Activated CD4-positive, alpha-beta T cell treated with anti-CD3 and anti-CD28 coated beads for 36 hours (primary cell): Measurements from ENCODE around the gene PYGM. TPM values are rescaled to one million over a fixed set of nuclear protein-coding genes. Genes with fewer than 3 reads are reported as not detected.
A peak's percentile ranks its signal among the peaks of the same experiment; 100 is the strongest.

Experiments
- ATAC-seq: fragments of 200-7000 bp; cut with Tn5 transposase; one replicate; pipeline ENCODE4 v1.10.0; 2021; ENCODE audit warnings: mild to moderate bottlenecking, moderate library complexity
- CTCF ChIA-PET: fragments of 350-600 bp; sonication (Branson Sonifier 250); formaldehyde crosslinking; loops from one replicate; lab custom pipeline; 2021; ENCODE audit warnings: antibody characterized with exemption; lab: Charles Lee
- POLR2A ChIA-PET: fragments of 350-600 bp; sonication (Branson Sonifier 250); formaldehyde crosslinking; loops from one replicate; lab custom pipeline; 2021; ENCODE audit warnings: antibody characterized with exemption, inconsistent platforms; lab: Charles Lee
- DNase-seq: peaks from one replicate; pipeline ENCODE4 v3.0.0-alpha.2; 2020
- H3K27ac Mint-ChIP-seq: one replicate; pipeline ENCODE4 v1.8.0; 2021; ENCODE audit warnings: mixed read lengths
- H3K27me3 Mint-ChIP-seq: one replicate; pipeline ENCODE4 v1.8.0; 2021; ENCODE audit warnings: mixed read lengths
- H3K36me3 Mint-ChIP-seq: one replicate; pipeline ENCODE4 v1.8.0; 2021; ENCODE audit warnings: low read depth, mixed read lengths
- H3K4me1 Mint-ChIP-seq: one replicate; pipeline ENCODE4 v1.8.0; 2021; ENCODE audit warnings: mixed read lengths
- H3K4me3 Mint-ChIP-seq: one replicate; pipeline ENCODE4 v1.8.0; 2021; ENCODE audit warnings: mild to moderate bottlenecking, moderate library complexity, mixed read lengths
- H3K9me3 Mint-ChIP-seq: one replicate; pipeline ENCODE4 v1.8.0; 2021; ENCODE audit warnings: low read depth, mixed read lengths
- intact Hi-C, 2 experiments: fragments of 100-400 bp; cut with DNase I in 1 of 2; cut with micrococcal nuclease in 1 of 2; formaldehyde crosslinking; loops; one replicate each; pipeline versions ENCODE4 v1.14.2 to v1.15.1; 2022 to 2024; cut with DNase I, micrococcal nuclease
- total RNA-seq, 2 experiments: library from RNA; stranded (reverse); gene quantifications; one replicate each; pipeline ENCODE4 v1.2.3, GENCODE V29; 2021

PYGM gene
- total RNA-seq, 2 experiments from 2014 or later: 0.87 to 1.5 TPM

DNA sequence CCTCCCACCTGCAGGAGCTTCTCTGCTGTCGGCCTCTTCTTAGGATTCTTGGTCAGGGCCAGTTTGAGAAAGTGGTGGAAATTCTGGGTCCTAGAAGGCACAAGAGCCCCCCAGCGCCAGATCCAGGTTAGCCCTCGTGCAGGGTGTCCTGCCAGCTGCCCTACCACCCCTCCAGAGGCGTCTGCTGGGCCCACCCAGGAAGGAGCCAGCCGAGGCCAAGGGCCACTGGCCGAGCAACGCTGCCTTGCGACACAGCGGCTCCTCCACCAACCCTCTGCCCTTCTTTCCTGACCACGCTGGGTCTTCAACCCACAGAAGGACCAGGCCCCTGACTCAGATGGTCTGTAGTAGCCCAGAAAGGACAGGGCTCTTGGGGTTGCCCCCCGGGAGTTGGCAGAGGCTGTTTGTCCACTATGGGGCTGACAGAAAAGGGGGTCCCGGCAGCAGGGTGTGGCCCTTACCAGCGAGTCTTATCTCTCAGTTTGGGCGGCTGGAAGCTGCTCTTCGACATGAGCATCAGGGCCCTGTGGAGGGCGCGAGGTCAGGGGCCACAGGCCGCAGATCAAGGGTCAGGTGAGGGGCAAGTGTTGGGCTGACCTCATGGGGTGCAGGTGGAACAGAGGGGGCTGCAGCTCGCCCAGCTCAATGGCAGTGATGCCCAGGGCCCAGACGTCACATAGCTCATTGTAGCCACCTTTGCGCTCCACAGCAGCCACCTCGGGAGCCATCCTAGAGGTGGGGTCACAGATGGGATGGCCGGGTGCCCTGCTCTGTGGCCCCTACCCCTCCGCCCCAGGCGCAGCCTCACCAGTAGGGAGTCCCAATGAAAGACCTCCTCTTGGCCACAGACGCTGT is 40.8 kb upstream of the PYGM start:
- ChIA-PET POLR2A (no interaction called here), CTCF (interaction anchor here (0.6 to 1.8 kb wide), 6 partner anchors 13 to 33 kb away, joined by 3 to 5 read pairs (median 4); no protein-coding TSS in a partner anchor)
- Mint-ChIP-seq H3K36me3 (peaks cover 23% of the 10 kb centered on the region), H3K4me1 (peaks cover 20% of the 10 kb centered on the region), H3K27me3 (no peaks in the 10 kb centered on the region), H3K4me3 (peak overlapping the region; percentile 75), H3K27ac (peak overlapping the region; percentile 77), H3K9me3 (no peaks in the 10 kb centered on the region)
- DNase-seq: no peak
- ATAC-seq: no peak
- intact Hi-C loops: loop anchor here in 1 of 2 experiments (5.0 kb wide), 1 partner anchor 462 kb away; the partner anchor contains the start of gene POLA2

GRCh38 chr11:64799623-64800302 is 40.0 kb upstream of the PYGM start:
- ATAC-seq (no peak), DNase-seq (no peak)
- H3K36me3 Mint-ChIP-seq: peaks cover 21% of the 10 kb centered on the region
- H3K4me3 Mint-ChIP-seq: no peak overlapping the region
- H3K4me1 Mint-ChIP-seq: peaks cover 21% of the 10 kb centered on the region
- CTCF ChIA-PET: interaction anchor here (0.9 to 1.2 kb wide), 5 partner anchors 12 to 111 kb away, joined by 3 to 5 read pairs (median 4); no protein-coding TSS in a partner anchor
- no peak overlapping the region for H3K27ac Mint-ChIP-seq
- H3K27me3 Mint-ChIP-seq: no peaks in the 10 kb centered on the region
- no peaks in the 10 kb centered on the region for H3K9me3 Mint-ChIP-seq
- intact Hi-C loops: loop anchor here in 1 of 2 experiments (5.0 kb wide), 1 partner anchor 463 kb away; the partner anchor contains the start of gene POLA2
- POLR2A ChIA-PET: interaction anchor here (0.6 kb wide), 1 partner anchor 21 kb away, joined by 3 read pairs; no protein-coding TSS in a partner anchor

GRCh38 chr11:64799256-64799622 is 39.5 kb upstream of the PYGM start:
- DNase-seq: no peak
- POLR2A ChIA-PET: interaction anchor here (0.6 kb wide), 1 partner anchor 20 kb away, joined by 3 read pairs; no protein-coding TSS in a partner anchor
- H3K36me3 Mint-ChIP-seq: peaks cover 21% of the 10 kb centered on the region
- no peaks in the 10 kb centered on the region for H3K27me3 Mint-ChIP-seq
- no peaks in the 10 kb centered on the region for H3K9me3 Mint-ChIP-seq
- CTCF ChIA-PET: interaction anchor here (0.9 to 1.2 kb wide), 4 partner anchors 11 to 111 kb away, joined by 3 to 5 read pairs (median 4); no protein-coding TSS in a partner anchor
- no peak overlapping the region for H3K4me3 Mint-ChIP-seq
- ATAC-seq: no peak
- intact Hi-C loops: no loop called here
- H3K27ac Mint-ChIP-seq: no peak overlapping the region
- H3K4me1 Mint-ChIP-seq: peaks cover 24% of the 10 kb centered on the region

DNA sequence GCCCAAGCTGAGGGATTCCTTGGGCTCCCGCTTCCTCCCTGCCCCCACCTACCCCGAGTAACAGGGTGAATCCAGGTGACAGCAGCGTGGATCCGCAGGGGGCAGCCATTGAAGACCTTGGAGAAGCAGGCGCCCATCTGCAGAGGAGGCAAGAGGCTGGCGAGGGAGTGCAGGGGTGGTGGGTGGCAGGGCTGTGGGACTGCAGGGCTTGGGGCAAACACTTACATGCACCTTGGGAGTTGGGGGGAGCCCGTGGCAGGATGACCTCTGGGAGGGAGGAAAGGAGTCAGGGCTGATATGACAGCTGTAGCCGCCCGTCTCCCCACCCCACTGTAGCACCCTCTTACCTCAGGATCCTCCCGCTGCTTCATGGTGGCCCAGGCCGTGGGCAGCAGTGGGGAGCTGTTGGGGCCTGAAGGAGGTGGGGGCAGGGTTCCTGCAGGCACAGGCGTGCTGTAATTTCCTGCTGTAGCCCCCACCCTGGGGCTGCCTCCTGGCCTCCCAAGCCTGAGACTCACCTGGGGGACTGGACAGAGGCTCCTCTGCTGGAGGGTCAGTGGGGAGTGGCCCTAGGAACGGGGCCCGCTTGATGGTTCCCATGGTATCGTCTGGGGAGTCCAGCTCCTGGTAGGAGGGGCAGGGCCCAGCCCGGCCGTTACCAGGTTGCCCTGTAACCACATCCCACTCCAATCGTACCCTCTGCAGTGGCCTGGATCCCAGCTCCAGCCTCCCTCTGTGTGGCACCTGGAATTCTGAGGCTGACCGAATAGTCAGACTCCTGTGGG is 37.2 kb upstream of the PYGM start:
- POLR2A ChIA-PET: no interaction called here
- Mint-ChIP-seq H3K36me3 (peaks cover 23% of the 10 kb centered on the region), H3K9me3 (no peaks in the 10 kb centered on the region), H3K27ac (no peak overlapping the region), H3K4me1 (peaks cover 20% of the 10 kb centered on the region), H3K27me3 (no peaks in the 10 kb centered on the region), H3K4me3 (no peak overlapping the region)
- ATAC-seq: no peak
- DNase-seq: no peak
- CTCF ChIA-PET: interaction anchor here (0.7 kb wide), 1 partner anchor 149 kb away, joined by 3 read pairs; no protein-coding TSS in a partner anchor
- intact Hi-C loops: no loop called here

DNA sequence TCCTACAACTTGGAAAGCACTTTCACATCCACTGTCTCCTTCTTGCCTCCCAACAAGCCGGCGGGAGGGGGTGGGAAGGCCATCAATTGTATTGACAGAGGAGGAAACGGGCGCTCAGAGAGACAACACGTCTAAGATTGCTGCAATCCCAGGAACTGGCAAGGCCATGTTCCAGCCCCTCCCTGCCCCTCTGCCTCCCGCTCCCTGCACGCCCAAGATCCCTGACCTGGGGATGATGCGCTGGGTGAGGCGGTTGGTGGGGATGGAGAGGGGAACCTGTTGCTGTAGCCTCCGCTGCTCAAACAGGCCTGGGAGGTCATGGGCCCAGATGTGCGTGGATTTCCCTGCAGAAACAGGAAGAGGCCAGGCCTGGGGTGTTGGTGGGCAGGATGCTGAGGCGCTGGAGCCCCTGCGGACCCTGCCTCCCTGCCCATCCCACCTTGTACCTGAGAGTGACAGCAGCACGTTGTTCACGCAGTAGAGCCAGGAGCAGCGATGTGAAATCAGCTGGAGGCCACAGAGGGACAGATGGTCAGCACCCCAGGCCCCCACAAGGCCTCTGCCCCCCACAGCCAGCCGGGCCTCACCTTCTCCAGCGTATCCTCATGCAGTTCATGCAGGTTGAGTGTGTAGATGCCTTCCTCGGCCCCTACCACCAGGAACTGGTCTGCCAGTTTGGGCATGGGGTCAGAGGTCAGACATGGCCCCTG is 36.4 kb upstream of the PYGM start:
- Mint-ChIP-seq H3K4me1 (peaks cover 18% of the 10 kb centered on the region), H3K9me3 (no peaks in the 10 kb centered on the region), H3K4me3 (no peak overlapping the region), H3K27ac (no peak overlapping the region), H3K36me3 (peaks cover 21% of the 10 kb centered on the region), H3K27me3 (no peaks in the 10 kb centered on the region)
- POLR2A ChIA-PET: no interaction called here
- intact Hi-C loops: no loop called here
- no peak for DNase-seq
- CTCF ChIA-PET: no interaction called here
- no peak for ATAC-seq

GRCh38 chr11:64794526-64794925 is 34.8 kb upstream of the PYGM start:
- DNase-seq (no peak), ATAC-seq (no peak)
- POLR2A ChIA-PET: interaction anchor here (0.6 to 0.8 kb wide), 3 partner anchors 16 to 807 kb away, joined by 3 to 4 read pairs (median 3); no protein-coding TSS in a partner anchor
- Mint-ChIP-seq H3K27me3 (no peaks in the 10 kb centered on the region), H3K9me3 (no peaks in the 10 kb centered on the region), H3K4me1 (peaks cover 14% of the 10 kb centered on the region), H3K4me3 (no peak overlapping the region), H3K36me3 (peaks cover 15% of the 10 kb centered on the region), H3K27ac (no peak overlapping the region)
- intact Hi-C loops: no loop called here
- CTCF ChIA-PET: interaction anchor here (0.7 to 1.3 kb wide), 3 partner anchors 12 to 50 kb away, joined by 3 to 4 read pairs (median 3); partner anchors contain the start of gene CDC42BPG

DNA sequence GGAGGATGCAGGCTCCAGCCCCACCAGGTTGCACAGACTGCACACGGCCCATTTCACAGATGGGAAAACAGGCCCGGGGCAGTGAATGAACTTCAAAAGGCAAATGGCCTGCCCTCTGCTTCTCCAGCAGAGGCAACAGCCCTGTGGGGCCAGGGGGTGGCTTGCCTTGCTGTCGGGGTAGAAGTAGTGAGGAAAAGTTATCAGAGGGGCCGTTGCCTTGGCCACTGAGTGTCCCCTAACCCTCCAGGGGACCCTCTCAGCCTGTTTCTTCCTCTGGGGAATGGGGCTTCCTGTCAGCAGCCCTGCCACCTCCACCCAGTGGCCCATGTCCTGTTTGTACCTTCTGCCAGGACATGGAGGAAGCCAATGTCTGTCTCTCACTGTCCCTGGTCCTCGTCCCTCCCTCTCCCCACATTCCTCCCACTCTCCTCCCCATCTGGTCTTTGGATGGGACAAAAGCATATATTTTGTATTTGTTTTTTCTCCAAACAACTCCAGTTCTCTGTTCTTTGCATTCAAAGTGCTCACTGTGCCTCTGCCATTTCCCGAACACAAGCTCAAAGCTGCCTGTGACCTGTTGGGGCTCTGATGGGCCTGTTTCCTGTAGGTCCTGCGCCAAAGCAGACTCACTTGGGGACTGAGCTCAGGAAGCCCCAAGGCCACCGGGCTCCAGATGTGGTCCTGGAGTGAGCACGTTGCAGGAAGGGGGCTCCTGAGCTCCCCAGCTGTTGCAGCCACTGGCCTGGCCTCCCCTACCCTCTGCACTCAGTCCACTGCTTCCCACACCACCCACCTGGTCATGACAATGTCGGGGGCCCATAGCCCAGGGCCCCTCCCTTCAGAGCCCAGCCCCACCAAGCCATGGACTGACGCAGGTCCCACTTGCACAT is 33.7 kb upstream of the PYGM start:
- H3K9me3 Mint-ChIP-seq: no peaks in the 10 kb centered on the region
- intact Hi-C loops: no loop called here

DNA sequence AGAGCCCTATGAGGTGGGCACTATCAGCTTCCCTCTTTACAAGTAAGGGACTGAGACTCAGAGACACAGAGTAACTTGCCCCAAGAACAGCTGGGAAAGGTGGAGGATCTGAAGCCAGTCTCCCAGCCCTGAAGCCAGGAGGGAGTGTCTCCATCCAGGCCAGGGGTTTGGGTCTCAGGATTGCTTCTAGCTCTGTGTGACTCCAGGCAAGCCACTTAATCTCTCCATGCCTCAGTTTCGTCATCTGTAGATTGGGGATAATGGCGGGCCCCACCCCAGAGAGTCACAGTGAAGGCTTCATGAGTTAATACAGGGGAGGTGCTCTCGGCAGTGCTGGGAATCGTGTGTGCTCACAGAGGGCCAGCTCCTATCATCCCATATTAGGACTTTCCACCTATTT is 32.7 kb upstream of the PYGM start:
- intact Hi-C loops: no loop called here
- H3K4me3 Mint-ChIP-seq: no peak overlapping the region
- CTCF ChIA-PET: no interaction called here
- H3K4me1 Mint-ChIP-seq: peaks cover 13% of the 10 kb centered on the region
- no peak for ATAC-seq
- POLR2A ChIA-PET: no interaction called here
- H3K27me3 Mint-ChIP-seq: no peaks in the 10 kb centered on the region
- no peak overlapping the region for H3K27ac Mint-ChIP-seq
- H3K36me3 Mint-ChIP-seq: peaks cover 14% of the 10 kb centered on the region
- DNase-seq: no peak
- no peaks in the 10 kb centered on the region for H3K9me3 Mint-ChIP-seq

More for the DNA sequence above, 33.7 kb upstream of the PYGM start:
- CTCF ChIA-PET: interaction anchor here (0.7 to 1.3 kb wide), 3 partner anchors 11 to 51 kb away, joined by 3 to 4 read pairs (median 3); partner anchors contain the start of gene CDC42BPG
- no peaks in the 10 kb centered on the region for H3K27me3 Mint-ChIP-seq
- no peak for ATAC-seq
- no peak overlapping the region for H3K4me3 Mint-ChIP-seq
- peaks cover 11% of the 10 kb centered on the region for H3K36me3 Mint-ChIP-seq
- DNase-seq: no peak
- peaks cover 10% of the 10 kb centered on the region for H3K4me1 Mint-ChIP-seq
- POLR2A ChIA-PET: no interaction called here
- H3K27ac Mint-ChIP-seq: no peak overlapping the region

DNA sequence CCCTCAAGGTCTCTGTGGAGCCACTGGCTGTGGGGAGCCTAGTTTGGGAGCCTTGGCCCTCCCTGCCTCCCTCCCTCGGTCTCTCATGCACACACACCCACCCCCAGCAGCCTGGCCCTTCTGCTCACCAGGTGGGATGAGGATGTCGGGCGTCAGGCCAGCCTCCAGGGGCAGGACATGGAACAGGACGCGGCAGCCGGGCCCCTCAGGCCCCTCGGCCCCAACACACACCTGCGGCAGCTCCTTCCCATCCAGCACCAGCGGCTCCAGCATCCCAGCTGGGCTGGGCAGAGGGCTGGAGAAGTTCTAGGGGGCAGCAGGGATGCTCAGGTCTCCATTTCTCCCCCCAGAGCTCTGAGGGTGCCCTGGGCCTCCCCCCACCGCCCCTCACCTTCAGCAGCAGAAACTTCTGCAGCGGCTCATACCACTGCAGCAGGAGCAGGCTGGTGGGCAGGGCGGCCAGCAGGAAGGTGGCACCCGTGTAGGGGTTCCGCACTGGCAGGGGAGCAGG is 32.1 kb upstream of the PYGM start:
- H3K27me3 Mint-ChIP-seq: no peaks in the 10 kb centered on the region
- ChIA-PET POLR2A (interaction anchor here (1.1 kb wide), 1 partner anchor 13 kb away, joined by 3 read pairs; the partner anchor contains the start of gene SF1), CTCF (interaction anchor here (0.7 kb wide), 1 partner anchor 310 kb away, joined by 3 read pairs; no protein-coding TSS in a partner anchor)
- H3K4me3 Mint-ChIP-seq: no peak overlapping the region
- ATAC-seq (no peak), DNase-seq (no peak)
- H3K9me3 Mint-ChIP-seq: no peaks in the 10 kb centered on the region
- peaks cover 14% of the 10 kb centered on the region for H3K4me1 Mint-ChIP-seq
- intact Hi-C loops: no loop called here
- no peak overlapping the region for H3K27ac Mint-ChIP-seq
- peaks cover 15% of the 10 kb centered on the region for H3K36me3 Mint-ChIP-seq
